Suprapubic skin (tissue), 4 donors: ENCODE data around the gene CATSPER1.

Experiments used
- CTCF ChIP-seq, 2 donors: fragments of 200-600 bp in 1 of 2; fragments of 450-650 bp in 1 of 2; sonication (generic) in 1 of 2; IDR thresholded peaks; one replicate each; pipeline ENCODE4 v1.5.1; 2016 to 2019; ENCODE audit warnings: antibody characterized with exemption in 2 of 2, mild to moderate bottlenecking in 1 of 2, moderate library complexity in 1 of 2
- EP300 ChIP-seq: sonication (generic); formaldehyde crosslinking; IDR thresholded peaks from one replicate; pipeline ENCODE4 v1.6.1; 2017; ENCODE audit warnings: antibody characterized with exemption
- POLR2A ChIP-seq, 2 donors: fragments of 450-650 bp; IDR thresholded peaks; one replicate each; pipeline ENCODE4 v1.6.1; 2017; ENCODE audit warnings: antibody characterized with exemption in 2 of 2, mild to moderate bottlenecking in 2 of 2, moderate library complexity in 2 of 2
- POLR2AphosphoS5 ChIP-seq, 3 donors: sonication (generic); formaldehyde crosslinking; IDR thresholded peaks; one replicate each; pipeline ENCODE4 v1.6.1; 2017; ENCODE audit warnings: antibody characterized with exemption in 3 of 3

GRCh38 chr11:65977621-65978390 is 48.5 kb downstream of the CATSPER1 start:
- TF ChIP-seq CTCF (IDR thresholded peaks at IDR 0.05): no peak
- TF ChIP-seq POLR2A (IDR thresholded peaks at IDR 0.05): no peak
- no peak for TF ChIP-seq EP300
- no peak for TF ChIP-seq POLR2AphosphoS5 (IDR thresholded peaks at IDR 0.05)
